Osteoblast (primary cell): ENCODE results near the gene PNPLA6. TPM values are rescaled to one million over a fixed set of nuclear protein-coding genes. Genes with fewer than 3 reads are reported as not detected.

ENCODE experiments used
- DNase-seq: peaks from one replicate; pipeline ENCODE4 v3.0.0; 2011; ENCODE audit warnings: low spot score, mixed read lengths; ENCODE audit not compliant: insufficient read length; ENCODE audit errors: missing footprints
- H2AFZ ChIP-seq: 2 replicates; pipeline ENCODE4 v1.6.0; 2011; ENCODE audit warnings: mild to moderate bottlenecking, low read length
- H3K27ac ChIP-seq: 2 replicates; pipeline ENCODE4 v1.5.1; 2011; ENCODE audit warnings: mild to moderate bottlenecking, low read depth, low read length, moderate library complexity
- H3K27me3 ChIP-seq: 2 replicates; pipeline ENCODE4 v1.6.0; 2012; ENCODE audit warnings: mild to moderate bottlenecking, control low read depth, inconsistent platforms, low read length, moderate library complexity; ENCODE audit not compliant: insufficient read depth
- H3K36me3 ChIP-seq: 2 replicates; pipeline ENCODE4 v1.5.1; 2011; ENCODE audit warnings: mild to moderate bottlenecking, low read length, control low read depth, moderate library complexity; ENCODE audit not compliant: insufficient read depth
- H3K4me1 ChIP-seq: 2 replicates; pipeline ENCODE4 v1.5.1; 2011; ENCODE audit warnings: mild to moderate bottlenecking, low read length, control low read depth, moderate library complexity; ENCODE audit not compliant: insufficient read depth
- H3K4me2 ChIP-seq: 2 replicates; pipeline ENCODE4 v1.6.0; 2011; ENCODE audit warnings: mild to moderate bottlenecking, low read length; ENCODE audit not compliant: insufficient read depth
- H3K4me3 ChIP-seq: fragments of 200-600 bp; sonication (generic); 3 replicates; pipeline ENCODE4 v1.5.1; 2012; ENCODE audit warnings: mild to moderate bottlenecking, low read length, inconsistent platforms; ENCODE audit not compliant: insufficient read depth
- H3K79me2 ChIP-seq: 2 replicates; pipeline ENCODE4 v1.6.0; 2012; ENCODE audit warnings: mild to moderate bottlenecking, low read length, control low read depth, inconsistent platforms; ENCODE audit not compliant: insufficient read depth
- H3K9me3 ChIP-seq: 2 replicates; pipeline ENCODE4 v1.5.1; 2011; ENCODE audit warnings: low read depth, low read length, control low read depth
- H4K20me1 ChIP-seq: 2 replicates; pipeline ENCODE4 v1.6.0; 2012; ENCODE audit warnings: mild to moderate bottlenecking, low read length, control low read depth; ENCODE audit not compliant: insufficient read depth
- CTCF ChIP-seq: IDR thresholded peaks from 2 replicates; pipeline ENCODE4 v1.5.1; 2011; ENCODE audit warnings: mild to moderate bottlenecking, low read depth, low read length, moderate library complexity; ENCODE audit errors: extremely low read depth
- total RNA-seq: library from RNA; depleted of rRNA; stranded (reverse); fragments of >200 nt; gene quantifications from 2 replicates; pipeline ENCODE4 v1.2.3, GENCODE V29; 2012

The PNPLA6 gene
- total RNA-seq, 1 donor = 83.6 TPM

GRCh38 chr19:7527516-7528191 lies 7.9 kb upstream of the PNPLA6 start:
- no peak for TF ChIP-seq CTCF
- H3K4me1 ChIP-seq = peaks cover 7% of the 10 kb centered on the region
- peaks cover 8% of the 10 kb centered on the region for H3K79me2 ChIP-seq
- no peak overlapping the region for H3K4me3 ChIP-seq
- peaks cover 5% of the 10 kb centered on the region for H3K36me3 ChIP-seq
- no peak for DNase-seq
- H2AFZ ChIP-seq = no peak overlapping the region
- H4K20me1 ChIP-seq = no peaks in the 10 kb centered on the region
- H3K9me3 ChIP-seq = no peaks in the 10 kb centered on the region
- no peak overlapping the region for H3K27ac ChIP-seq
- no peak overlapping the region for H3K4me2 ChIP-seq
- no peaks in the 10 kb centered on the region for H3K27me3 ChIP-seq

- no peak overlapping the region for H3K27ac ChIP-seq
- no peak for TF ChIP-seq CTCF
Observed at GRCh38 chr19:7528192-7528519, 7.4 kb upstream of the PNPLA6 start.

GRCh38 chr19:7528522-7529245 lies 6.8 kb upstream of the PNPLA6 start:
- no peak for TF ChIP-seq CTCF
- H3K9me3 ChIP-seq = no peaks in the 10 kb centered on the region
- no peaks in the 10 kb centered on the region for H3K27me3 ChIP-seq
- H3K79me2 ChIP-seq = no peaks in the 10 kb centered on the region
- peaks cover 7% of the 10 kb centered on the region for H3K4me1 ChIP-seq
- H3K36me3 ChIP-seq = peaks cover 5% of the 10 kb centered on the region
- DNase-seq = no peak
- no peak overlapping the region for H2AFZ ChIP-seq
- H3K27ac ChIP-seq = no peak overlapping the region
- no peak overlapping the region for H3K4me2 ChIP-seq
- H3K4me3 ChIP-seq = no peak overlapping the region
- H4K20me1 ChIP-seq = no peaks in the 10 kb centered on the region

More at GRCh38 chr19:7528192-7528519, 7.4 kb upstream of the PNPLA6 start:
- no peak for DNase-seq
- peaks cover 5% of the 10 kb centered on the region for H3K79me2 ChIP-seq
- no peaks in the 10 kb centered on the region for H3K27me3 ChIP-seq
- H3K4me1 ChIP-seq = peaks cover 6% of the 10 kb centered on the region
- no peaks in the 10 kb centered on the region for H4K20me1 ChIP-seq
- H2AFZ ChIP-seq = no peak overlapping the region
- no peak overlapping the region for H3K4me2 ChIP-seq
- H3K36me3 ChIP-seq = peaks cover 5% of the 10 kb centered on the region
- H3K9me3 ChIP-seq = no peaks in the 10 kb centered on the region
- H3K4me3 ChIP-seq = no peak overlapping the region

- TF ChIP-seq CTCF = no peak
- peaks cover 5% of the 10 kb centered on the region for H3K36me3 ChIP-seq
- no peak overlapping the region for H3K4me3 ChIP-seq
- no peak overlapping the region for H3K27ac ChIP-seq
- H4K20me1 ChIP-seq = no peaks in the 10 kb centered on the region
- H3K27me3 ChIP-seq = no peaks in the 10 kb centered on the region
- H3K4me1 ChIP-seq = peaks cover 7% of the 10 kb centered on the region
- no peak overlapping the region for H3K4me2 ChIP-seq
- no peaks in the 10 kb centered on the region for H3K79me2 ChIP-seq
- H3K9me3 ChIP-seq = no peaks in the 10 kb centered on the region
- DNase-seq = no peak
- H2AFZ ChIP-seq = no peak overlapping the region
Observed at GRCh38 chr19:7529246-7529600, 6.3 kb upstream of the PNPLA6 start.
